Myocyte (in vitro differentiated cells): ENCODE measurements around the gene PPFIBP2. TPM values are rescaled to one million over a fixed set of nuclear protein-coding genes. Genes with fewer than 3 reads are reported as not detected.

Experiments
- DNase-seq: peaks from one replicate; pipeline ENCODE4 v3.0.0-alpha.2; 2012; ENCODE audit warnings: low read depth
- total RNA-seq: library from RNA; depleted of rRNA; stranded (reverse); fragments of >200 nt; gene quantifications from 2 replicates; pipeline ENCODE4 v1.2.3, GENCODE V29; 2014

Gene PPFIBP2
- total RNA-seq, 1 donor from 2014 or later, result 43.3 TPM

DNA sequence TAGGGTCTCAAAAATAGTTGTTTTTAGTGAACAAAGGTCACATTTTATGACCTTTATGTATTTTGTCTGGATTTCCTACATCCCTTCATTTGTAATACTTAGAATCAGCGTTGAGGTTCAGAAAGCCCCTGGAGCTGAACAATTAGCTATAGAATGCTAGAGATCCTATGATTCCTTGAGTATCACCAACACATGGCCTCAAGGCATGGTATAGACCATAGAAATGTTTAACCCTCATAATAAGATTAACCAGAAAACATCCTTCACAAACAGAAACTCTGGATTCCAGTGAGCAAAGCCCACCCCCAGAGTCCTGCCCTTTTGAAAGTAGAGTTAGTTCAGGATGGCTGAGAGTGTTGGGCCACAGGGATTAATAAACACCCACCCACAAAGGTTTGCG, 82.2 kb downstream of the PPFIBP2 start:
- DNase-seq, result no peak

DNA sequence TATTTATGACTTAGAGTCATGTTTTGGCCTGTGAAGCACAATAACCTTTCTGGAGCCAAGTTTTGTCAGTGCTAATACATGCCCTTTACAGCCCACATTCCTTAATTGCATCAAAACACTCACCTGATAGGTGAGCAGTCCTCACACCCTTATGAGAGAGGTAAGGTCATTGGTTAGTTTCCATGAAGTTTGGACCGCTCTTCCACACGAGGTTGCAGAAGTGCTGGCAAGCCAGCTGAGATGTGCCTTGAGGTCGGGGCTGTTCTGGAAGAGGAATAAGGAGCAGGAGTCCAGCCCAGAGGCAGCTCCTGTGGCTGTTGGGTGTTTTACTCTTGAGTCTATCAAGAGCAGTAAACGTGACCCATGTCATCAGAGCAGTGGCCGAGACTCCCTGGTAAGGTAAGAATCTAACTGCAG, 83.2 kb downstream of the PPFIBP2 start:
- no peak for DNase-seq

DNA sequence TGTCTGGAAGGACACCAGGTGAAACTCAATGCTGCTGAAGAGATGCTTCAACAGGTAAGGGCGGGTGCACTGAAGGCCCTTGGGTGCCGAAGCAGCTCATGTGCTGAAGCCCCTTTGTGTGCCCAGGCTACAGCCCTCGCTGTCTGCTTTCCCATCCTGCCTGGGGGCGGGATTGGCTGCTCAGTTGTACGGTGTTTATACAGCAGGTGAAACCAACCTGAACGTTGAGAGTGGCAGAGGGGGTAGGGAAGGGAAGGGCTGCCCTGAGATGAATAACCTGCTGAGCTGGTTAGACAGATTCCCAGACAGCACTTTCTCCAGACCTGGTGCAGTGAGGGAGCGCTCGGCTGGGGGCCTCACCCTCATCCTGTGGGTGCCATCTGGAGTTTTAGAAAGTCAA, 83.8 kb downstream of the PPFIBP2 start:
- DNase-seq, result no peak

DNA sequence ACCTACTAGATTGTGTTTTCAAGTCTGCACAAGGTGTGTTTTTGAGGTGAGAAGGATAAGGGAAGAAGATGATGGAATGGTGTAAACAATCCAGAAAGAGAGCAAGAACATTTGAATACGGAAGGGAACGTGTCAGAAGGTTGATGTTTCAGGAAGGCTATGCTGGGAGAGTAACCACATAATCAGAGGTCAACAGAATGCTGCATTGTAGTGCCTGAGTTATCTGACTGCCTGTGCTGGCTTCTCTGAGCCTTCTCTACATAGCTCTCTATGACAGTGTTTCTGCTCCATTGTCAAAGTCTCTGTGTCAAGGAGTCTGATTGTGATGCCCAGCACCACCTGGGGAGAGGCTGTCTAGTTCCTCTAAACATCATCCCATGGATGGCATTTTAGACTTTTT, 85.4 kb downstream of the PPFIBP2 start:
- DNase-seq, result no peak

DNA sequence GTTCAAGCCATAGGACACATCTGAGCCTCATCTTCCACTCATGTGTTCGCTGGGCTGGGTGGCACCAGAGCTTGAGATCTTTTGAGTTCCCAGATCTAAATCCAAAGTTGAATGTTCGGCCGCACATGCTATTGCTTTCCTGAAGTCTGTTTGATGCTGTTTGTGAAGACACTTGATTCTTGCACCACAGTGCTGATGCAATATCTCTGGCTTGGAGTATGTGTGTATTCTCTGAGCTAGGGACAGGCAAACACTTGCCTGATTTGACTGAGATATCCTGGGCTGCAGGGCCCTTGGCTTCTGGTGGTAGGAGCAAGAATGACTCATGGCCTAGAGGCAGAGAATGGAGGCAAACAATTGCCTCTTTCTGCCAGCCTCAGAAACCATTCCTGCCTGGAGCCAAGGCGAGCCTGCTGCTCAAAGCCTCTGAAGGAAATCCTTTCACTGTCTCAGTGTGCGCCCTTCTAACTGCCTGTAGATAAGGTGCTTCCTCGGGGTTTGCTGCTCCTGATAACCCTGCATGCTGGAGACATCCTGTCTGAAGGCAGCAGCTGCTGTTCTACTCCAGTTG, 86.5 kb downstream of the PPFIBP2 start:
- peak; percentile 24 for DNase-seq

DNA sequence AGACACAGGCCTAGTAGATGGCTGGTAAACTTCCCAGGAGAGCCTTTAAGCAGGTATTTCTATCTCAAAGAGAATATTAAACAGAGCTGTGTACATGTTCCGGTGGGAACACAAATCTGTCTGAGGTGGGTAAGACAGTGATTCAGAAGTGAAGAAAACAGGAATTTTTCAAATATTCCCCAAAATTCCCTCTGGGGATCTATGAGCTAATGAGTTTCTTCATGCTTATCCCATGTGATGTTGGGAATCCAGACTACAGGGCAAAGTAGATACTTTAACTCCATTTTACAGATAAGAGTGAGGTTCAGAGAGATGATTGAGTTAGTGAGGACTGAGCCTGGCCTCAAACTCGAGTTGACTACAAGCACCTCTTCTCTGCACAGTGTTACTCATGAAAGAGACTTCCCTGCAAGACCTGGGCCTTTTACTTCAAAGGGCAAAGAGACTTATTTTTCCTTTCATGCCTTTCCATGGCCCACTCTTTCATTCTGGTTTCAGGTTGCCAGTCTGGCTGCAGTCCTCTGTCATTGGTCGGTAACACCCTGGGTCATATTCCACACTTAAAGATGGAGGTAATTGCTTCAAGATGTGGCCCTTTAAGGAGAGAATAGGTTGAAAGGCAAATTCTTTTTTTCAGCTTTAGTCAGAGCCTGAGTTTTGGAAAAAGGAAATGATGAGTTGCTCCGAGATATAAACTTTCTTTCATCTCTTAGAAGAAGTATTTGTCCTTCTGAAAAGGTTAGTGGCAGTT, 89.4 kb downstream of the PPFIBP2 start:
- DNase-seq, result no peak

DNA sequence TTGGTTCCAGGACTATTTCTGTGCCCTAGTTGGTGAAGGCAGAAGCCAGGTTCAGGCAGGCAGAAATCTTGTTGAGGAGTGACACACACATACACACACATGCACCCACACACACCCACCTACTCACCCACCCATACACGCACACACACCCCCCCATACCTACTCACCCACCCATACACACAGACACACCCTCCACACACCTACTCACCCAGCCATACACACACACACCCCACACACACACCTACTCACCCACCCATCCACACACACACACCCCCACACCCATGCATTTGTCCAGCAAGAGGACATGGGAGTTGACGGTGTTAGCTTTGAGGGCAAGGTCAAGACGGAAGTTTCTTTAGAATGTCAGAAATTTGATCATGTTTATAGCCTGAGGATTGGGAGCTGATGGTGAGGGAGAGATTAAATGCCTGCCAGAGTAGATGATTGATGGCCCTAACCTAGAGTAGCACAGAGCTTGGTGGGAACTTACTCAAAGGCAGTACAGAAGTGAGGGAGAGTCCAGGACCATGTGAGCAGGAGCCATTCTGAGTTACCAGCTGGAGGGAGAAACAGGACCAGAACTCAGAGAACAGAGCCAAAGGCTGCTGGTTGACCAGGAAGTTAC, 90.6 kb downstream of the PPFIBP2 start:
- DNase-seq, result no peak

DNA sequence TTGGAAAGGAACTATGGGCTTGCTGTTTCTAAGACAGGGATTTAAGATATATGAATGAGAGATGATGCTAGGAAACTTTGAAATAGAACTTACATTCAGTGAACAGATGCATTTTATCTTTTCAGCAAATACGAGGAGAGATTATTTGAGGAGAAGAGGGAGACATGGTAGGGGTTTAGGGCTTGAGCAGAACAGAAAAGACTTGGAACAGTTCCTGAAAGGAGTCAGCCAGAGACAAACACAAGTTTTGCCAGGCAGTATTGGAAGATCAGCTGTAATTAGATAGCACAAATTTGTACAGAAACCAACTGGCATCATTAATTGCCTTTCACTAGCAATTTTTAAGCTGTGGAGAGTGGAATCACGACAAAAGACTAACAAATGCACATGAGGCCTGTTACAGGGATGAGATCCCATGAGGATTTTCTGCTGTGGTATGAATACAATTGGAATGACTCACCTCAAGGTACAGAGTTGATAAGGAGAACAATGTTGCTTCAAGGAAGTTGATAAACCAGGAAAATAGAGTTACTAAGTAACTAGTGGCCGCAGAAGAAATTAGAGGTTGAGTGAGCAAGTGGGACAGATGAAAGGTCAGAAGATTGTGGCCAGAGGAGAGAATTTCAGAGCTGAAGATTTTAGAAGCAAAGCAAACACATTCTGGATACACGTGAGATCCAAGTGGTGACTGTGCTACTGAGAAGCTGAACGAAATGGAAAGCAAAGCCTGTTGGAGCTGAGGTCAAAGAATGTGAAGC, 91.6 kb downstream of the PPFIBP2 start:
- DNase-seq, result peak; percentile 2

DNA sequence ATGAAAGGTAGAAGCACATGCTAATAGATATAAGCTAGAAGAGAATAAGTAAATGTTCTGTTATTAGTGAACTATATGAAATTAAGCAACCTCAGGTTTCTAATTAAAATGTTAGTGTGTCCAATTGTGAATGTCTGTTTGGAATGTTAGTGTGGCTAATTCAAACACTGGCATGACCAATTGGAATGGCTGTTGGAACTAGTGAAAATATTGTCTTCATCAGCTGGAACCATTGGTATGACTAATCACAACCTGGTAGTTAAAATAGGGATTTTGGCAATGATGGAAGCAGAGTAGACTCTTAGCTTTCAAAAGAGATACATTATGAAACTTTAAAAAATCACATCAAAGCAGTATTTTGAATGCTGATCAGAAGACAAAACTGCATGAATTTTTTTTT, 92.7 kb downstream of the PPFIBP2 start:
- no peak for DNase-seq

DNA sequence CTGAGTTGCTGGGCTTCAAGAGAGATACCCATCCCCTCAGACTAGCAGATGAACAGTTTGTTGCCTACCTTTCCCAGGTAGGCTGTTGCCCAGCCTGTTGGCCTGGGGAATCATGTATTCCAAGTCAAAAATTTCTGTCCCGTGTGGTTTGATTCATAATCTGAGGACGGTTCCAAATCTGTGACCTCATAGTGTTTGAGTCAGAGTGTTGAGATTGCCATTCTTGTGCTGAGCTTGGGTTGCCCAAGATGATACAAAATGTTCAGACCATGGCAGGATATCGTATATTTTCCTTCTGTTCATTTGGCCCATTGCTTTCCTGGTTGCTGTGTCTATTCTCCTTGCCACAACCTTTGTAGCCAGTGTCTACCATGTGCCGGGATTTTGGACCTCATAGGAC, 95.2 kb downstream of the PPFIBP2 start:
- DNase-seq, result no peak

DNA sequence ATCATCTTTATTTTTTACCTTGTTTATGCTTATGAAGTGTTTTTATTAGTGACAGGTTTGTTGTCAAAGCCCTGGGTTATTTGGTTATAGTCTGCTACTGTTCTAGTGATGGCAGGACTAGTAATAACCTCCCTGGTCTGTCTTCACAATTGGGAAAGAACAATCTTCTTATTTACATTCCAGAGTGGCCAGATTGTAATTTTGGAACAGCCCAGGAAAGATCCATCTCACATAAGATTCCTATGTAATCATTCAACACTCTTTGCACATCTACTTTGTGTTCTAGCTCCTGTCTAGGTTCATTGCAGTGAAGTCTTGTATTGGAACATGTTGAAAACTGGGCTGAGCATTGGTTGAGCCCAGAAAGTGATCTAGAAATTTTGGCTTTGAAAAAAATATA, 95.7 kb downstream of the PPFIBP2 start:
- no peak for DNase-seq

DNA sequence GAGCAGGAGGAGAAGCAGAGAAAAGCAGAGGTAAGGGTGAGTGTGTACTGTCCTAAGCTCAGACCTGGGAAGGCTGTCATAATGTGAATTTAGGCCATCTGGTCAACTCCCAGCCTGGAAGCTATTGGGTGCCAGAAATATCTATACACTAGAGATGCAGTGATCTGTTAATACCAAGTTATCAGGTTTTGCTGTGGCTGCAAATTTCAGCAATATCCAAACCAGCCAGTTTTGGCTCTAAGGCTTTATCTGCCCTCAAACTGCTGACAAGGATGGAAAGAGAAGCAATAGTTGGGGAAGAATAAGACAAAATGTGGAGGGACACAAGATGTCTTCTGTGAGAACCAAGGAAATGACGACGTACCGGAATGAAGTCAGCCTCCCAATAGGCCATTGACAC, 96.6 kb downstream of the PPFIBP2 start:
- DNase-seq, result no peak

DNA sequence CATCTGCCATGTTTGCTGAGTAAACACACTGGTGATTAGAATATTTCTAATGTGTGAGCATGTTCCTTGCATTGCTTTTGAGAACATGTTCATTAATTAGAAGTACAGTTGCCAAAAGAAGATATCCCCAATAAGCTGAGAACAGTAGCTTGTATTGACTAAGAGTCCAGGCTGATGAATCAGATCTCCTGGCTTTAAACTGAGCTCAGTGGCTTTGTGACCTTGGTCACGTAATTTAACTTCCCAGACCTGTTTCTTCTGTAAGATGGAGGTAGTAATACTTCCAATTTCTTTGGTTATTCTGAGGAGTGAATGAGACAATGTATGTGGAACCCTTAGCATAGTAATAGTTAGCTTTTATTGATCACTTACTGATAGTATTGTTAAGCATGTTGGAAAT, 97.6 kb downstream of the PPFIBP2 start:
- DNase-seq, result no peak

DNA sequence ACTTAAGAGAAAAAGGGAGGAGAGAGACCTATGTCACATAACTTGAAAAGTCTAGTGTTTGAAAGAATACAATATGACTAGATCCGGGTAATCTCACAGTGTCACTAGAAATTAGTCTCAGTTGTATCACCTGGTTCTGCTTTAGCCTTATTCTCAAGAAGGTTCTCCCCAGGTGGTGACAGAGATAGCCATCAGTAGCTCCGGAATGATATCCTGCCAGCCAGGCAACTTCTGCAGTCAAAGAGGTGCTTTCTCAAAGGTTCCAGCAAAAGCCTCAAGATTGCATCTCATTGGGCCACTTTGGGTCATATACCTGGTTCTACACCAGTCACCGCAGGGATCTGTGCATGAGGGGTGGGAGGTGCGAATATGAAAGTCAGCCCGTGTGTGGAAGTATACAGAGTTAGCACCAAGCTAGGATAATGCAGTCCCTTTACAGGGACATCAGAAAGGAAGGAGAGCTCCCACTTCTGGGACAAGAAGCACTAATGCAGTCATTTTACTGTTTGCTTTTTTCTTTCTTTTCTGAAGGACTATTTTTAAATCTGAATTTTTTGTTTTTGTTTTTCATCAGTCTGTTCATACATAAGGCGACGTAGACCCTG, 98.4 kb downstream of the PPFIBP2 start:
- no peak for DNase-seq

DNA sequence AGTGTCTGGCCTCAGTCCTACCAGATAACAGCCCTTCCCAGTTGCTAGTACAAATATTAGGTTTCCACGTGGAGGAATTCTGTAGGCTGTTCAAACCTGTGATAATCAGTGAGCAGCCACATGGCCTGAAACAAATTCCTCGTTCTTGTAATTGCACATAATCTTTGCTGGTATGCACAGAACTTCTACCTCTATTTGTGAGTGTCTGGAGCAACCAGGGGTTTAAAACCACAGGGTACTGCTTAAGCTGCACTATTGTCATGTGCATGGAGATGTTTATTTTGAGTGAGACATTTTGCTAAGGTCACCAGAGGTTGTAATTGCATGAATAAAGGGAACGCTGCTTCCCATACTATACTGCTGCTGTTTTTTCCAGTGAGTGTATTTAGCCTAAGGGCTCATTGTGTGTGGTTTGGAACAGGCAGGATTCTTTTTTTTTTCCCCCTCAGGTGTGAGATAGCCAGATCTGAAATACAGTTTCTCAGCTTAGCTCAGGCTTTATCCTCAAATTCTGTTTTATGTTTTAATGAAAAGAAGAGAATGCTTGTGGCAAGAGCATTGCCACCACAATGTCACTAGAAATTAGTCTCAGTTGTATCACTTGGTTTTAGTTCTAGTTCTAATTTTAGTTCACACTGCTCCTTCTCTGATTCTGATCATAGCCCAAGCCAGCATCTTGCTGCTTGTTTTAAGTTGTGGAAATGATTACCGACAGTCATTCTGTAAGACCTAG, 99.0 kb downstream of the PPFIBP2 start:
- no peak for DNase-seq

DNA sequence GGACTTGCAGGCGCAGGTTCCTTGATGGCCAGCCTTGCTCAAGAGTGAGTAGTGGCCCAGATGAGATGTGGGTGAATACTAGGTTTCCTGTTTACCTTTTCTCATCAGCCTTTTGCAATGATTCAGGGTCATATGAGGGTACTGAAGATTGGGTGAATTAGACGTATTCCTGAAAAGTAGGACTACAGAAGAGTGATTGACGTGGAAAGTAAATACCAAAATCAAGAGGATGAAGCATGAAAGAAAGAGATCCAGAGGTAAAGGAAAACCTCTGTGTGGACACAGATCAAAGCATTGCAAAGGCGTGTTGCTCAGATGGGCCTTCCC, 99.6 kb downstream of the PPFIBP2 start:
- DNase-seq, result no peak

DNA sequence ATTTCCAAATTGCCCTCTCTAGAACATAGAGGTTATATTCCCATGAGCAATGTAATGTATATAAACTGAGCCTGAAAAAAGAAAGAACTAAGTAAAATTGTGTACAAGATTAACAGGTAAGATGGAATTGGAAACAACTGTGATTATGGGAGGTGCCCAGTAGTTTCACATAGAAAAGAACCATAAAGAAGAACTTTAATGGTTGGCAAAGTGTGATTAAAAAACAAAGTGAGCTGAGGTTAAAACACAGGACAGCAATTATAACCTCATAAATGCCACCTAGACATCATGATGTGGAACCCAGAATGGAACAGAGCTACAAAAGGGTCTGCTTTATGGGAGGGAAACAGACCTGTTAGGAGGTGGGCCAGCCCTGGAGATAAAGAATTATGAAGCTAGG, 100.9 kb downstream of the PPFIBP2 start:
- no peak for DNase-seq

DNA sequence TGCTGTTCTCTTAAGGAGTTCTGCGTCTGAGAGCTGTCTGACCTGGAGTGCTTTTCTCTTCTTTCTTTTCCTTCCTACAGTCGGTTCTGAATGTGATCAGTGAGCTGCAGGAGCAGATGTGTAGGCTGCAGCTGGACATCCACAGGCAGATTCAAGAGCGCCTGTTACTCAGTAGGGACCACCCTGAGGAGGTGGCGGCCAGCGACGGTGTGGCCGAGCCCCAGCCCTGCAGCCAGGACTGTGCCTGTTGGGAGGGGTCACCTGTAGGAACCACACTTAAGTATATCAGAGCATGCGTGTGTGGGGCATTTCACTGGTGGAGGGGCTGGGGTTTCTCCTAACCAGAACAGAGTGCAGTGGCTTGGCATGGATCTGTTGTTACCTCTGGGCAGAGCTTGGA, 103.2 kb downstream of the PPFIBP2 start:
- no peak for DNase-seq

DNA sequence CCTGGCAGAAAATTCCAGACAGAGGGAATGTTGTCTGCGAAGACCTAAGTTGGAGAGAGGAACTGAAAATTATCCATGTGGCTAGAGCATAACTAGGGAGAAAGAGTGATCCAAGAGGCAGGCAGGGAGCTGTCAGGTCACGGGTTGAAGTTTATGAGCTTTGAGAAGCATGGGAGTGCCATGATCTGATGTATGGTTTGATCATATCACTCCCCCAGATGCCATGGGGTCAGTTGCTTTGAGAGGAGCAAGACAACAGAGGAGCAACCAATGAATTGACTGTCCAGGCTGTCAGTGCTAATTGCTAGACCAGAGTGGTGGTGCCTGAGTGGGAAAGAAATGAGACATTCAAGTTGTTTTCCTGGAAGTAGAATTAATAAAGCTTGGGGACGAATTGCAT, 105.5 kb downstream of the PPFIBP2 start:
- DNase-seq, result no peak

DNA sequence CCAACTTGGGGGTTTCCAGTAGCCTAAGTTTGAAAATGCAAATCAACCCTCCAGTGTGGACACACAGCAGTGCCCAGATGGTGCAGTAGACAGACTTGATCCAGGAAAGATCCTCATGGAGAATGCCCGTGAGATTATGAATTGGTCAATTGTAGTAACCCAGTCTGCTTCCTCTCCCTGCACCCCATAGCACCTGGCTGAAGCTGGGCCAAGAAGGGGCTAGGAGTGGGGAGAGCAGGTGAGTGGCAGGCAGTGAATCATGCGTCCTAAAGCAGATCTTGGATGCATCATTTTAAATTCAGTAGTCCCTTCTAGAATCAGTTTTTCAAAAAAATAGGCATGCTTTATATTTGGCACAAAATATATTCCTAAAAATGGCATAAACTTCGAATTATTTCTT, 107.3 kb downstream of the PPFIBP2 start:
- DNase-seq, result no peak

DNA sequence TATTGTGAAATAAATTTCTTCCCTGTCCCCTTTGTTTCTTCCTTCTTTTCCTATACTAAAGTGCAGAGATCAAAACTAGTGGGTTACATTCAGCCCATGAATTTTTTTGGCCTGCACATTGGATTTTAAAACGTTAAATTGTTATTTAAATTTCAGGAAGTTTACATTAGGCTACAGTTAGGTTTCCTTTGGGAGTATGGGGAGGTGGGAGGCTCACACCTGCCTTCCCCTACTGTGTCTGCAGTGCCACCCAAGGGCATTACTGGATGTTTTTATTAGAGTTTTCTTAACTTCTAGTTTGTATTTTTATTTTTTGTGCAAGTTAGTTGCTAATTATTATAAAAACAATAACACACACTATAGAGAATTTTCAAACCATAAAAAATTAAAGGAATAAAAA, 107.8 kb downstream of the PPFIBP2 start:
- DNase-seq, result no peak
